Kidney glomerular epithelial cell (primary cell): ENCODE data around the gene PTPRD.
A peak's percentile ranks its signal among the peaks of the same experiment; 100 is the strongest.
"Not testable (repeated sequence)": the region's sequence is repeated elsewhere in the genome, so short reads cannot be mapped to it uniquely, and the experiment has no call there.

Source experiments
- DNase-seq: peaks from one replicate; lab custom pipeline; 2025; lab: John Stamatoyannopoulos, UW

Gene PTPRD

DNA sequence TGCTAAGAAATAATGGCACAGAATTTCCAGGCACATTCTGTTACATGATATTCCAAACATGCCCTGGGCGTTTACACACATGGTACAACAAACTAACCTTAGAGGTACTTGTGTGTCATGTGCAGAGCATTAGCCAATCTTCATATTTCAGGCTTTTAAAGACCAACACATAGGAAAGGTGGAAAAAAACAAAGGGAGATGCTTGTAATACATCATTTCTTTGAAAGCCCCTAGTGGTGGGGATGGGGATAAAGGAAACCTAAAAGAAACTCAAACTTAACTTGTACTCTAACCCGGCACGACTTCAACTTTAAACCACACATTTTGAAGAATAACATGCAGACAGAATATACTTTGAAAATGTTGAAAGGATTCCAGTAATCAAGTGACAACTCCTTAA is 133.6 kb downstream of the PTPRD start:
- DNase-seq, result no peak

DNA sequence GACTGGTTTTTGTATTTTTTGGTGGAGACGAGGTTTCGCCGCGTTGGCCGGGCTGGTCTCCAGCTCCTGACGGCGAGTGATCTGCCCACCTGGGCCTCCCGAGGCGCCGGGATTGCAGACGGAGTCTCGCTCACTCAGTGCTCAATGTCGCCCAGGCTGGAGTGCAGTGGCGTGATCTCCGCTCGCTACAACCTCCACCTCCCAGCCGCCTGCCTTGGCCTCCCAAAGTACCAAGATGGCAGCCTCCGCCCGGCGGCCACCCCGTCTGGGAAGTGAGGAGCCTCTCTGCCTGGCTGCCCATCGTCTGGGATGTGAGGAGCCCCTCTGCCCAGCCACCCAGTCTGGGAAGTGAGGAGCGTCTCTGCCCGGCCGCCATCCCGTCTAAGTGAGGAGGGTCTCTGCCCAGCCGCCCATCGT is 163.6 kb downstream of the PTPRD start:
- not testable (repeated sequence) for DNase-seq

DNA sequence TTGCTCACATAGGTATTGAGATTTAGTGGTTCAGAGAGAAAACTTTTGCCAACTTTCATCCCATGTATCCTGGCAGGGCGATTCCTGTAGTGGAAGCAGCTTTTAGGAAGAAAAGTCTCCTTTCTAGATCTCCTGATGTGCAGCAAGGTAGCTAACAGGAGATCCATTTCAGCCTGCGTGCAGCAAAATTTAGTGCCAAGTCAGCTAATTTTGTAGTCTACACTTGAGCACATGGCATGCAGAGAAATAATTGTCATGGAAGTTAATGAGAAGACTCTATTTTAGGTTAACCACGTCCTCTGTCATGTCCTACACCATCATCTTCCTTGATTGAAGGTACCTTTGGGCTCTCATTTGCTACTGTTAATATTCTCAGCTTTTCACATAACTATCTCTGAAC is 165.8 kb downstream of the PTPRD start:
- DNase-seq, result no peak

DNA sequence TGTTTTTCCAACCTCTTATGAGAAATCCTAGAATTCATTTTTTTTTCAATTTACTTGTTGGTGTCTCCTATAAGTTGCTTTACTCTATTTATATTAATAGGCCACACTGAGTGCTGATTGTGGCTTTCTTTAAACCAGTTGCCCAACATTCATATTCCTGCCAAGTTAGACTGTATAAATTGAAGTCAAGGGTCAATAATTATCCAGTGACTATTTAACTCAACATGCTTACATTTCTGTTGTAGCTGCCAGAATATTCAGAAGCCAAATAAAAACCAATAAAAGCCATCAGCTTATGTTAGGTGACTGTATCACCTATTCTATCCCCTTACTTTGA is 169.0 kb downstream of the PTPRD start:
- no peak for DNase-seq

DNA sequence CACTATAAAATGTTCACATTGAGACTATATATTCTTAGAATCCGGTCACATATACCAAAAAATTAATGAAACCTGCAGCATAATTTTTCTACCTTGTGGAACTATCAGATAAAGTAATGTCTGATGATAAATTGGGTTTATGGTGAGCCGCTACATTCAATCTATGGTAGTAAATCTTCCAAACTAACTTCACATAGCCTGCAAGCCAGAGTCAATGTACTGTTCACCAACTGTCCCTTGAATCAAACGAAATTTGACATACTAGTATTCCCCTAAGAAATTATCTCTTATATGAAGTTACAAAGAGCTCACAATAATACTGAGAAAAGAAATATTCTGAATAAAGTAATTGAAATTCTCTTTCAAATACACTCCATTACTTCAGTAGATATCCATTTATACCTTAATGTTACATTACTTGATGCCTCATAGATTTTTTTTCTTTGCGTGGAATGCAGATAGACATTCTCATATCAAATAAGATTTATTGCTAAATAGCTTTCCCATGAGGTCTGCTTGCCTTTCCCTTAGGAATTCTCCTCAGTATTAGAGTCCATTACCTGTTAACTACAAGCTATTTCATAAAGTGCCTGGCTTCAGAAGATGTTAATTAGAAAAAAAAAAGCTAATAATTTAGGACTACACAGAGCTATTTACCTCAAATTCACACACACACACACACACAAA is 169.5 kb downstream of the PTPRD start:
- peak; percentile 16 for DNase-seq

DNA sequence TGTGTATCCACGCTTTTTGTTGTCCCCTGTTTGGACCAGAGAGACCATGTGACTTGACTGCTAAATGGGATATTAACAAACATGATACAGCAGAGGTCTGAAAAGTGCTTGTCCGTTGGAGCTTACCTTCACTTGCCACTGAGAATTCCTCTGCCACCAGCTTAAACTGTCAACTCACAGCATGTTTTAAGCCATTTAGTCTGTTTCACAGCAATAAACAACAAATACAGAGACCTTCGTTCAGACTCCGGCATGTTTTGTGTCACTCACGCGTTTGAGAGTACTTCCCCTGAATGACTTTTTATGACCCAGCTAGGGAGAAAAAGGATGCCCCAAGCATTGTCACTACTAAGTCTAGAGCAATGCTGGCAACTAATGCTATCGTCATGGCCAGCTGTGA is 173.8 kb downstream of the PTPRD start:
- no peak for DNase-seq

DNA sequence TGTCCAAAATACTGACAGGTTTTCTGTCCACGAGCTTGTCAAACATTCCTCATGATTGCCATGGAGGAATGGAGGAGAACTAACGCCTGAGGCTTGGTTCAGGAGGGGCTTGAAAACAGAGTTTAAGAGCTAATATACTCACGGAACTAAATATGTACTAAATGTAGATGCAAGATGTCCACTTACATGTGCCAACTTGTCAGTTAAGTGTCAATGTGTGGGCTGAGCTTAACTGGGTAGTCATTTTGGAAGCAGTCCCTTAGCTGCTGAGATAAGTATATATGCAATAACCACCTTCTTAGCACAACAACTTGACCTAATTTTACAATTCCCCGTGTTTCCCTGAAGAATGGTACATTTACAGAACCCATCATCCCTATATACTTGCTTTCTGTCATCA is 176.0 kb downstream of the PTPRD start:
- no peak for DNase-seq

DNA sequence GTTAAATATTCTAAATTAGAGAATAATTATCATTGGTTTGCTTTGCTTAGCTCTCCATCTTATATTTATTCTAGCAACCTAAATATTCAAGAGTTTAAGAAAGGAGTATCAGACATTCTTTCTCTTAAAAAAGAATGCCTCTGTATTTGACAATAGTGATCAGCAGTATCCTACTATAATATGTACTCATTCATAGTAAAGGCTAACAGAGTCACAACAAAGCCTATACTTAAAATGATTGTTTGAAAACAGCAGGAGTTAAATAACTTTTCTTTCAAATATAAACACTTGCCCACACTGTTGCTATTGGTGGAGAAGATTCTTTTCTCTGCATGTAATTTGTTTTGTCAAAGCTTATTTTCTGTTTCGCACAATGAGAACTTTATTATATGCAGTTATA is 178.4 kb downstream of the PTPRD start:
- DNase-seq, result no peak

DNA sequence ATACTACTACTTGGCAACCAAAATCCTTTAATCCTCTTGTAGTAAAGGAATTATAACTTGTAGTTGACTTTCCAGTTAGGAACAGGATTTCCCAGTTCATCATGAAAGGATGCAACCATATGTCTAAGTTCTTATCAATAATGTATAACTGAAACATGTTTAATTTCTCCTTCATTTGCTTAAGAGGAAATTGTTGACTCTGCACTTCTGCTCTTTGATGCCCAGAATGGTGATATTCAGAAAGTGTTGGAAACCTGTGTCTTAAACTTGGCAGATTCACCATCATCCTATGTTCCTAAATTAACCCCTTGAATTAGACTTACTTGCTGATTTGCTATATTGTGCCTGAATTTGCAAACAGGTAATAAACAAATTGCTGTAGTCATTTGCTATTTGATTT is 201.5 kb downstream of the PTPRD start:
- no peak for DNase-seq

DNA sequence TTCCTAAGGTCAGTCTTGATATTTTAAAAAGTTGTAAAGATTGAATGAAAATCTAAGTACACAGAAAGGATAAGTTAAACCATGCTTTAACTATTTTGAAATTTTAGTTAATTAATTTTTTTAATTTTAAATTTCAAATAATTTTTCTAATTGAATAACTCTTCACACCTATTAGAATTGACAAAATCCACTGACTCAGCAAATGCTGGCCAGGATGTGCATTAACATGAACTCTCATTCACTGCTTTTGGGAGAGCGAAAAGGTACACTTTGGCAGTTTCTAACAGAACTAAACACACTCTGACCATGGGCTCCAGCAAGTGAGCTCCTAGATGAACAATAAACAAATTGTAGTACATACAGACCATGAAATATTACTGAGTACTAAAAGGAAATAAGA is 209.5 kb downstream of the PTPRD start:
- DNase-seq, result no peak

DNA sequence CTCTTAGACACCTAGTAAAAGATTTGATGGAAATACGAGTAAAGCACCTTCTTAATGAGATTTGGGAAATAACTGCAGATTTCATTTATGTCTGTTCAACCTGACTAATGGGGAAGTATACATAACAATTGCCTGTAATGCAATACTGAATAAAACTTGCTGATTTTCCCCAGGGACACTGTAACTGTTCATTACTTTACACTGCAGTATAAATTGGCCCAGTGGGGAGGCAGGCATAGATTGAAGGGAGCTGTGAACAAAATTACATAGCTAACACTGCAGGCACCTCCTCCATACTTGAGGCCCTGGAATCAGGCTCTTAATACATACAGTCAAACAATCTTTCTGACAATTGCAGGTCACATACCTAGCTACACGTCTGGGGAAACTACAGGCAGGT is 216.2 kb downstream of the PTPRD start:
- DNase-seq, result no peak

DNA sequence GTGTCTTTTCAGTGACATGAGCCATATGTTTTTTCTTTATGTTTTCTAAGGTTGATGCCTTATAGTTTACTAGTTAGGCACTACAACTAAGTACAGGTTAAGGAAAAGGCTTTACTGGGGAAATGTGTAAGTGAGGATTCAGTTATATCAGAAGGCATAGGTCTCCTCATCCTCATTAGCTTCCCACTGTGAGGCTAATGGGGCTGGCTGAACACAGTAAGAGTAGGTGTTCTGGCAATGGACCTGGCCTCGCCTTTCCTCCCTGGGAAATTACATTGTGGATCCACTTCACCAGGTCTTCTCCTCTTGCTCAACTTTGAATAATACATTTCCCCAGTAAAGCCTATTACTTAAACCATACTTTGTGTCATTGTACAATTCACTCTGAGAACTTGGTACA is 225.5 kb downstream of the PTPRD start:
- DNase-seq, result no peak

DNA sequence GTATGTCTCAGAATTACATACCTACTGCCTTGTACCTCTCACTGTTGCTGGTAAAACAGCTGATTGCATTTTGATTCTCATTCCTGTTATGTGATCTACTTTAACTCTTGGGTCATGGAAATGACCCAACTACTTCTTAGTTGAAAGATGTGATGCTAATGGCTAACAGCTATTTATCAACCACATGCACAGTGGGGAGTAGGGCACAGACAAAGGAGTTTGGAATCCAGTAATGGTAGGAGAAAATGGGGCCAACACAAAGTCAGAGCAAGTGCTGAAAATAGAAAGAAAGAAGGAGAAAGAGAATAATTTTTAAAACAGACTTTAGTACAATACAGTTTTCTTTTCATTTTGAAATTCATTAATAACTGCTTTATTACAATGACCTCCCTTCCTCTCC is 241.0 kb downstream of the PTPRD start:
- DNase-seq, result no peak

DNA sequence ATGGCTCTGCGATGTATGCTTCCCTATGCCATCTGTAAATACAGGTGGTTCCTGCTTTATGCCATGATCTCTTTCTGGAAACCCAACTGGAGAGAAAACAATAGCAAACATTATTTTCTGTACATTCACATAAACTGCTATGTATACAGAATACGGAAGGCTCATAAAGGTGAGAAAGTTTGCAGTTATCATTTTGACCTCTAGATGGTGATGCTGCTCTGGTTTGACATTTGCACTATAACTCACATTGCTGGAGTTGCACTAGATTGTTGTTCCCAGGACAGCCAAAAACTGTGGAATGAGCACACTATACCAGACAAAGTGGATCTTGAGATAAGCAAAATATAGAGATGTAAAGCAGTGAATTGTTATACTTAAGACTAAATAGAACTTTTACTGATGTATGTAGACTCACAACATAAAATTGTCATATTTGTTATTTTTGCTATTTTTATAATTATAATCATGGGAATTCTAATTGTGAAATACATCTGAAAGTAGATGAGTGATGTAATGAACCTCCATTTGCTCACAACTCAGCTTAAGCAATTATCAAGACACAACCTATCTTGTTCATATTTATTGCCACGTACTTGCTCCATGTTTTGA is 246.5 kb downstream of the PTPRD start:
- DNase-seq, result peak; percentile 32

DNA sequence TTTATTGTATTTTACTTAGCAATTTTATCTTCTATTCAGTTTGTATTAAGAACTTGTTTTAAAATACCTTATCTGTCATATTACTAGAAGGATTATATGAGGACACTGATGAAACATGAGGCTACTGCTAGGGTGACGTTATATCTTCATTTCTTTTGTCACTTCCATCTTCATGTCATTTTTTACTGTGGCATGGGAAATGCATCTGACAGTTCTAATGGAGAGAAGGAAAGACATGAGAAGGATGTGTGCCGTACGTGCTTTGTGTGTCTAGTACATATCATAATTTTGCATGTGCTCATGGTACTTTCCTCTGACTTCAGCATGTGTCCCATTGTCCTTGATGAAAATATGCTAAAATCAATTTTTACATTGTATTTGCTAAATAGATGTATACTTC is 258.2 kb downstream of the PTPRD start:
- no peak for DNase-seq

DNA sequence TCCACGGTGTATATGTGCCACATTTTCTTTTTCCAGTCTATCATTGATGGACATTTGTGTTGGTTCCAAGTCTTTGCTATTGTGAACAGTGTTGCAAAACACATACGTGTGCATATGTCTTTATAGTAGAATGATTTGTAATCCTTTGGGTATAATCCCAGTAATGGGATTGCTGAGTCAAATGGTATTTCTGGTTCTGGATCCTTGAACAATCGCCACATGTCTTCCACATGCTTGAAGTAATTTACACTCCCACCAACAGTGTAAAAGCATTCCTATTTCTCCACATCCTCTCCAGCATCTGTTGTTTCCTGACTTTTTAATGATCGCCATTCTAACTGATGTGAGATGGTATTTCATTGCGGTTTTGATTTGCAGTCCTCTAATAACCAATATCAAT is 267.2 kb downstream of the PTPRD start:
- DNase-seq, result not testable (repeated sequence)

DNA sequence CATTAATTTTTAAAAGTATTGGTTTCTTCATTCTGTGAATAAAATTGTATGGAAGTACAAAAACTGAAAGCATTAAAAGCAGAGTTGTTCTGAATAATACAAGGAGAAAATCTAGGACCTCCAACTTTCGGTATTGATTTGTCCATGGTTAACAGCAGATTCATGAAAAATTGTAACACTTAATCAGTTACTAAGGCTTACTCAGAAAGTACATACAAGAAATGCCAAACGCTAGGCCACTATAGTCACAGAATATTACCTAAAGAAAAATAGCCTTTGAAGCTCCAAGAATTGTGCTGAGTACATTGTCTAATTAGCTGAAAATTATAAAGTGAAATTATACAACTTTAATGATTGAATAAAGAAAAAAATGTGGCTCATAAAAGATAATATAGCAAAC is 271.7 kb downstream of the PTPRD start:
- DNase-seq, result no peak

DNA sequence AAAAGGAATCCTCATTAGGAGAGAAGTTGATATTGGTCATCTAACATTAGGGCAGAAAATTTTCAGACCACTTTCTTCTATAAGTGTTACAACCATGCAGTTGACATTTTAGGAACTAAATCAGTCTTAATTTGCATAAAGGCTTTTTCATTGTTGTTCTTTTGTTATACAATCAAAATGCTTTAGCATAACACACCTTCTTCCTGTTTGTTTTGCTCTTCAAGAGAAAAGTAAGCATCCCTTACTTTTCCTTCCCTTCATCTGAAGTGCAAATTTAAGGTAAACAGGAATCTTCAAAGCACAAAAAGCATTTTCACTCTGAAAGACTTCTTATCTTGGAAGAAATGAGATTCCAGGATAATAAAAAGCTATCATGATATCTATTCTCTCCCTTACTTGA is 273.6 kb downstream of the PTPRD start:
- DNase-seq, result no peak

DNA sequence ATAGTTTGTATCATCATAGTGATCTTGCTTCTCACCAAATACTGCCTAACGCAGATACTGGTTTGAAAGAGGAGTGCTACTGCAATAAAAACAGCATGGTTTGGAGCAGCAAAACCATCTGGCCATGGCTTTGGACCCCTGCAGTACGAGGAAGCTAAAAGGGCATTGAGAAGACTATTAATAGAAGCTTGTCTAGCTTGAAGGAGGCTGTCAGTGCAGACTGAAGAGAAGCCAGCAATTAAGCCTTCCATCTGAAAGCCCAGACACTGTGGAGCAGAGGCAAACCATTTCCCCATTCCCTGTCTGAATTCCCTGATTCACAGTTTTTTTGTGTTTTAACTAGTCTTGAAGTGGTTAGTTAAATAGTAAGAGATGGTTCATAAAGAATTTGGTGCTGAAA is 281.6 kb downstream of the PTPRD start:
- no peak for DNase-seq

DNA sequence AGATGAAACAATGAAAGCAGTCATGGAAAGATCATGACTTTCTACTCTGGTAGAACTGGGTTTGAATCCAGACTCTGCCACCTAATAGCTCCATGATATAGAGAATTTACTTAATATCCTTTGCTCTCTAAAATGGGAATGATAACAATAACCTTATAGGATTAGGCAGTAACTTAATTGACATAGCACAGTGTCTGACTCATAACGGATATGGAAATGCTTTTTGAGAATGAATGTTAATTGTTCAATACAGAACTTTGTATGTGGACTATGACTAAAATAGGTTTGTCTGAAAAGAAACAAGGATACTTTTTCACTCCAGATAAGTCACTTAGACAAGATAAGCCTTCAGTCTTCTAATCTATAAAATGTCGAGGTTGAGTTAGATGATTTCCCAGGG is 330.7 kb downstream of the PTPRD start:
- no peak for DNase-seq

DNA sequence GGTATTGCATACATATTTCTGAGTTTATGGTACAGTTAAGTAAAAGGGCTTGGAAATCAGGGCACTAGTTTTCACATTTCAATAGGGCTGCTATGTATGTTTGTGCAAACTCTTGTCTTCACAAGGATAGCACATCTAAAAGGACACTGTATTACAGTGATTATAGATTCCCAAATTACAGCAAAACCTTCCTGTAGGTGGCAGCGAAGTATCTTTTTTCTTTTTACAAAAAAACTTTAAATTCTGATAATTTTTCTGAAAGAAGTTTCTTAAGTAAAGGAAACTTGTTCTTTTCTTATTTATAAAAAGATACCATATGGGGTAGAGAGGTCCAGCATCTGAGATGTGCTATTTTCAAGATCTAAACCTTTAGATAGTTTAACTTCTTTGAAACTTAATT is 337.8 kb downstream of the PTPRD start:
- DNase-seq, result no peak

DNA sequence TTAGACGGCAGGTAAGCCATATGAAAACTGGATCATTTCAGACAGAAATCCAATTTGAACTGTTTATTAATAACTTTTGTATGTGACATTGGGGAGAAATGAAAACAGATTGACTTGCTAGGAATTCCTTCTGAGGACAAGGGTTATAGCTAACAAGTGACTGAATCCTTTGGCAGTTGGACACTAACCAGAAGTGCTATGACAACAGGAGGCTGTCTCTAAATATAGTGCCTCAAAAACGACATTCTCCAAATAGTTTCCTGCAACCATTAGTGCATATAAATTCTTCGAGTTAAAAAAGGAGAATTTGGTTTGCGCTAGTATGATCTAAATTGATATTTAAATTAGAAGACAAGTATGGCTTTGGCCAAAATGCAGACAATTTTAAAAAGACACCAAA is 338.6 kb downstream of the PTPRD start:
- peak; percentile 56 for DNase-seq

DNA sequence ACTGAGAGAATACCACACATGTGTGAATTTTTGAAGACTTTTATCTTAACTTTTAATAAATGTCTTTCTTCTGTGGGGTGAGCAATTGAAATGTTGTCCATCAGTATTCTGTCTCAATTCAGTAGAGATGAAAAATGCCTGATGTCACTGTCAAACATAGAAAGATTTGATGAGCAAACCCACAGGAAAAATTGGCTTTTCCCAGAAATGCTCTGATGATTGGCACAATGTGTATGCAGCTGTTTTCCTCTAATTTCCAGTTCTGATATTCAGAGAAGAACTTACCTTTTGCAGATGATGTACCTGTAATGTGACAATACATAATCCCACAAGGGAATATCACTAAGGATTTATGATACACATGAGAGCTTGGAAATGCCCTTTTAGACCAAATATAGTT is 340.0 kb downstream of the PTPRD start:
- DNase-seq, result no peak
